Loucy (cell line): ENCODE measurements around the gene CACNA1C.

ENCODE experiments used
- H2AFZ ChIP-seq: fragments of 200-600 bp; sonication (generic); 2 replicates; pipeline ENCODE4 v1.6.0; 2016; ENCODE audit warnings: antibody characterized with exemption, mild to moderate bottlenecking, low read length, moderate library complexity
- H3F3A ChIP-seq: fragments of 200-600 bp; 2 replicates; pipeline ENCODE4 v1.6.0; 2016; ENCODE audit warnings: antibody characterized with exemption, low read depth, mild to moderate bottlenecking
- H3K27me3 ChIP-seq: fragments of 200-600 bp; sonication (generic); 2 replicates; pipeline ENCODE4 v1.6.1; 2014; ENCODE audit warnings: low read length, mild to moderate bottlenecking; ENCODE audit not compliant: insufficient read depth, poor library complexity, severe bottlenecking
- H3K36me3 ChIP-seq: fragments of 200-600 bp; sonication (generic); 2 replicates; pipeline ENCODE4 v1.6.1; 2016; ENCODE audit warnings: low read length; ENCODE audit not compliant: insufficient read depth
- H3K4me1 ChIP-seq: fragments of 200-600 bp; sonication (generic); 2 replicates; pipeline ENCODE4 v1.5.1; 2014; ENCODE audit warnings: low read length, mild to moderate bottlenecking; ENCODE audit not compliant: insufficient read depth, poor library complexity, severe bottlenecking
- H3K4me2 ChIP-seq: fragments of 200-600 bp; sonication (generic); 2 replicates; pipeline ENCODE4 v1.6.0; 2014; ENCODE audit warnings: antibody characterized with exemption, low read length, low read depth, mild to moderate bottlenecking; ENCODE audit not compliant: poor library complexity, severe bottlenecking
- H3K4me3 ChIP-seq: fragments of 200-600 bp; sonication (generic); 2 replicates; pipeline ENCODE4 v1.5.1; 2014; ENCODE audit warnings: low read length, mild to moderate bottlenecking, mixed read lengths; ENCODE audit not compliant: poor library complexity, severe bottlenecking
- H3K79me2 ChIP-seq: fragments of 200-600 bp; sonication (generic); 2 replicates; pipeline ENCODE4 v1.6.1; 2014; ENCODE audit warnings: low read length; ENCODE audit not compliant: insufficient read depth
- H3K9ac ChIP-seq: fragments of 200-600 bp; sonication (generic); 2 replicates; pipeline ENCODE4 v1.6.0; 2014; ENCODE audit warnings: mild to moderate bottlenecking, low read depth, low read length, moderate library complexity; ENCODE audit not compliant: poor library complexity, severe bottlenecking
- H3K9me2 ChIP-seq: fragments of 200-600 bp; sonication (generic); replicated peaks from 2 replicates; pipeline ENCODE4 v1.6.1; 2016; ENCODE audit warnings: low read depth, low read length, mixed read lengths
- H3K9me3 ChIP-seq: fragments of 200-600 bp; sonication (generic); 2 replicates; pipeline ENCODE4 v1.6.1; 2014; ENCODE audit warnings: mild to moderate bottlenecking, antibody characterized with exemption, low read length, low read depth; ENCODE audit not compliant: insufficient read depth
- H4K20me1 ChIP-seq: fragments of 200-600 bp; sonication (generic); 2 replicates; pipeline ENCODE4 v1.6.0; 2014; ENCODE audit warnings: antibody characterized with exemption, low read length, mild to moderate bottlenecking; ENCODE audit not compliant: insufficient read depth, poor library complexity, severe bottlenecking
- CTCF ChIP-seq: fragments of 200-600 bp; sonication (generic); conservative IDR thresholded peaks from 2 replicates; pipeline ENCODE4 v1.5.1; 2014; ENCODE audit warnings: mild to moderate bottlenecking, antibody characterized with exemption, low read length
- EZH2phosphoT487 ChIP-seq: fragments of 200-600 bp; IDR thresholded peaks from 2 replicates; pipeline ENCODE4 v1.6.1; 2018; ENCODE audit warnings: antibody characterized with exemption, mild to moderate bottlenecking, moderate library complexity, borderline replicate concordance

Gene CACNA1C

GRCh38 chr12:2461645-2462044, 408.9 kb downstream of the CACNA1C start:
- Histone ChIP-seq H3K79me2 (no peaks in the 10 kb centered on the region), H3K4me3 (no peak overlapping the region), H2AFZ (no peak overlapping the region), H3K9ac (no peak overlapping the region), H3K9me2 (no peaks in the 10 kb centered on the region), H3K27me3 (no peaks in the 10 kb centered on the region), H3K4me2 (no peak overlapping the region), H3K4me1 (peaks cover 3% of the 10 kb centered on the region), H3K9me3 (no peaks in the 10 kb centered on the region), H3K36me3 (no peaks in the 10 kb centered on the region), H3F3A (no peaks in the 10 kb centered on the region), H4K20me1 (no peaks in the 10 kb centered on the region)
- no peak for TF ChIP-seq EZH2phosphoT487
- no peak for TF ChIP-seq CTCF

- H4K20me1 ChIP-seq = no peaks in the 10 kb centered on the region
- H3F3A ChIP-seq = no peaks in the 10 kb centered on the region
- H3K27me3 ChIP-seq = no peaks in the 10 kb centered on the region
- H3K36me3 ChIP-seq = no peaks in the 10 kb centered on the region
- no peak overlapping the region for H3K4me3 ChIP-seq
- H3K4me1 ChIP-seq = peaks cover 3% of the 10 kb centered on the region
- no peak overlapping the region for H3K4me2 ChIP-seq
- no peak for TF ChIP-seq CTCF
- no peak for TF ChIP-seq EZH2phosphoT487
- H2AFZ ChIP-seq = no peak overlapping the region
- H3K9me2 ChIP-seq = no peaks in the 10 kb centered on the region
- H3K9me3 ChIP-seq = no peaks in the 10 kb centered on the region
- H3K9ac ChIP-seq = no peak overlapping the region
- no peaks in the 10 kb centered on the region for H3K79me2 ChIP-seq
Measured at GRCh38 chr12:2462087-2462486, 409.3 kb downstream of the CACNA1C start.

GRCh38 chr12:2463719-2464118, 410.9 kb downstream of the CACNA1C start:
- H3K4me3 ChIP-seq = no peak overlapping the region
- H3K36me3 ChIP-seq = no peaks in the 10 kb centered on the region
- H3K4me2 ChIP-seq = no peak overlapping the region
- no peaks in the 10 kb centered on the region for H3F3A ChIP-seq
- no peak overlapping the region for H2AFZ ChIP-seq
- H4K20me1 ChIP-seq = no peaks in the 10 kb centered on the region
- H3K4me1 ChIP-seq = peaks cover 3% of the 10 kb centered on the region
- no peaks in the 10 kb centered on the region for H3K27me3 ChIP-seq
- H3K9me2 ChIP-seq = no peaks in the 10 kb centered on the region
- no peaks in the 10 kb centered on the region for H3K9me3 ChIP-seq
- TF ChIP-seq CTCF = no peak
- TF ChIP-seq EZH2phosphoT487 = no peak
- no peaks in the 10 kb centered on the region for H3K79me2 ChIP-seq
- H3K9ac ChIP-seq = no peak overlapping the region
